ENCODE results near the gene MACROD2. TPM values are rescaled to one million over a fixed set of nuclear protein-coding genes. Genes with fewer than 3 reads are reported as not detected.
A peak's percentile ranks its signal among the peaks of the same experiment; 100 is the strongest.

MACROD2 gene
- total and polyA plus RNA-seq, 2 of the 4 experiments (the other 2 are of a cell fraction) = not detected

- no CpG with 5 or more reads among the region's 3 CpGs for WGBS, 2 experiments (ENCODE audit: extremely low coverage in 2 of 2, insufficient read length in 1 of 2)
- H3K56ac ChIP-seq (ENCODE audit: extremely low read depth, insufficient read depth, low read length) = no peak overlapping the region
- no peak overlapping the region for H2AFZ ChIP-seq (replicated peaks; ENCODE audit: low read length, poor library complexity)
- H3K4me1 ChIP-seq (ENCODE audit: control insufficient read depth, insufficient read depth, low read length) = peaks cover 3% of the 10 kb centered on the region; the same call in 1 of the 2 replicates
- no peaks in the 10 kb centered on the region for H3K27me3 ChIP-seq (ENCODE audit: control insufficient read depth, insufficient read depth, low read length)
- no peak overlapping the region for H2AK9ac ChIP-seq (replicated peaks; ENCODE audit: low read depth, low read length, poor library complexity)
- 0 out of 2 replicates have a peak overlapping the region, but pooled peaks have one; percentile 58 for H3K27ac ChIP-seq (ENCODE audit: insufficient read depth, low read length)
- H3K14ac ChIP-seq (replicated peaks; ENCODE audit: low read depth, low read length) = peak overlapping the region; percentile 19; the same call in 1 of the 2 replicates
- H3K23ac ChIP-seq (ENCODE audit: low read depth, low read length) = no peak overlapping the region
- H2BK20ac ChIP-seq (ENCODE audit: low read depth, low read length) = no peak overlapping the region
- peak overlapping the region; percentile 69 for H2BK5ac ChIP-seq (ENCODE audit: low read depth, low read length, poor library complexity, severe bottlenecking)
- peak overlapping the region; percentile 37; the same call in 1 of the 2 replicates for H2BK120ac ChIP-seq (ENCODE audit: low read depth, low read length)
- H3K4ac ChIP-seq (ENCODE audit: low read depth, low read length) = peak overlapping the region; percentile 10; the same call in 1 of the 2 replicates
- peak; percentile 78 for ATAC-seq (ENCODE audit: low read depth)
- H4K91ac ChIP-seq (ENCODE audit: insufficient read depth, low read depth, low read length) = no peak overlapping the region
- H3K36me3 ChIP-seq (ENCODE audit: control insufficient read depth, insufficient read depth, low read length) = no peaks in the 10 kb centered on the region
- peak overlapping the region; percentile 84; the same call in 1 of the 2 replicates for H4K5ac ChIP-seq (ENCODE audit: low read depth, low read length)
- H3K18ac ChIP-seq (ENCODE audit: low read depth, low read length) = peak overlapping the region; percentile 84; the same call in 1 of the 2 replicates
- H3K4me3 ChIP-seq (ENCODE audit: insufficient read depth, low read depth, low read length) = no peak overlapping the region
- DNase-seq = peak; percentile 73
- H3K79me1 ChIP-seq (ENCODE audit: low read depth in 1 of 2, low read length in 2 of 2) = no peaks in the 10 kb centered on the region
- dilution Hi-C loops (cut with HindIII; ENCODE audit: low sequenced_read_pairs, unreplicated experiment) (no loop called here), in situ Hi-C loops (cut with MboI; ENCODE audit: low sequenced_read_pairs) (no loop called here), intact Hi-C loops (cut with micrococcal nuclease) (no loop called here)
- H3K4me2 ChIP-seq (ENCODE audit: low read depth, low read length) = peak overlapping the region; percentile 39; the same call in 1 of the 2 replicates
- TF ChIP-seq POLR2A (IDR thresholded peaks at IDR 0.05; ENCODE audit: low read depth, low read length) (no peak), CEBPB (IDR thresholded peaks at IDR 0.05; ENCODE audit: low read depth, low read length) (peak; percentile 58; the same call in 1 of the 2 replicates)
- no peak overlapping the region for H2AK5ac ChIP-seq (ENCODE audit: low read depth, low read length)
- POLR2A ChIA-PET (ENCODE audit: unreplicated experiment) = interaction anchor here (0.6 kb wide), 1 partner anchor 23 kb away, joined by 3 read pairs; no protein-coding TSS in a partner anchor
- no peaks in the 10 kb centered on the region for H3K9me3 ChIP-seq (ENCODE audit: control insufficient read depth, insufficient read depth, low read length)
- H4K20me1 ChIP-seq (ENCODE audit: insufficient read depth, low read length) = no peaks in the 10 kb centered on the region
- H4K8ac ChIP-seq (ENCODE audit: low read depth in 2 of 2, low read length in 2 of 2) = 0 out of 4 replicates have a peak overlapping the region, but pooled peaks of 1 of the 2 experiments have one; percentile 10
- BruUV-seq (replicated peaks) = no TSS peak
- H2BK15ac ChIP-seq (ENCODE audit: low read depth, low read length) = peak overlapping the region; percentile 81
- H3K9me1 ChIP-seq (ENCODE audit: insufficient read depth, low read length) = no peaks in the 10 kb centered on the region
- H3K9ac ChIP-seq (ENCODE audit: low read depth, low read length) = no peak overlapping the region
- CTCF ChIA-PET = no interaction called here
Measured at GRCh38 chr20:14477125-14477524, 481.8 kb downstream of the MACROD2 start.

Data from IMR-90 (cell line).